Measurements from ENCODE around the gene VPS18. TPM values are rescaled to one million over a fixed set of nuclear protein-coding genes. Genes with fewer than 3 reads are reported as not detected.

Gene VPS18
- total RNA-seq, 1 donor from 2014 or later: 18.4 TPM

DNA sequence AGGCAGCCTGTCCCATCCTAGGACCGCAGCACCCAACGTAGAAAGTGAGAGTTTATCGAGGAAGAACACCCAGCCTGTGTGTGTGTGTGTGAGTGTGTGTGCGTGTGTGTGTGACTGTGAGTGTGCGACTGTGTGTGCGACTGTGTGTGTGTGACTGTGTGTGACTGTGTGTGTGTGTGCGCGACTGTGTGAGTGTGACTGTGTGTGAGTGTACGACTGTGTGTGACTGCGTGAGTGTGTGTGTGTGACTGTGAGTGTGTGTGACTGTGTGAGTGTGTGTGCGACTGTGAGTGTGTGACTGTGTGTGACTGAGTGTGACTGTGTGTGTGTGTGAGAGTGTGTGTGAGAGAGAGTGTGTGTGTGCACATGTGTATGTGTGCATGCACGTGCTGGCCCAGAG is 19.8 kb downstream of the VPS18 start:
- no peak for DNase-seq
- ATAC-seq (ENCODE audit: poor library complexity): no peak
- intact Hi-C loops (cut with DNase I): no loop called here

- intact Hi-C loops (cut with DNase I): no loop called here
- DNase-seq (no peak), ATAC-seq (ENCODE audit: poor library complexity) (no peak)
Measured at GRCh38 chr15:40914486-40914885, 20.2 kb downstream of the VPS18 start.

DNA sequence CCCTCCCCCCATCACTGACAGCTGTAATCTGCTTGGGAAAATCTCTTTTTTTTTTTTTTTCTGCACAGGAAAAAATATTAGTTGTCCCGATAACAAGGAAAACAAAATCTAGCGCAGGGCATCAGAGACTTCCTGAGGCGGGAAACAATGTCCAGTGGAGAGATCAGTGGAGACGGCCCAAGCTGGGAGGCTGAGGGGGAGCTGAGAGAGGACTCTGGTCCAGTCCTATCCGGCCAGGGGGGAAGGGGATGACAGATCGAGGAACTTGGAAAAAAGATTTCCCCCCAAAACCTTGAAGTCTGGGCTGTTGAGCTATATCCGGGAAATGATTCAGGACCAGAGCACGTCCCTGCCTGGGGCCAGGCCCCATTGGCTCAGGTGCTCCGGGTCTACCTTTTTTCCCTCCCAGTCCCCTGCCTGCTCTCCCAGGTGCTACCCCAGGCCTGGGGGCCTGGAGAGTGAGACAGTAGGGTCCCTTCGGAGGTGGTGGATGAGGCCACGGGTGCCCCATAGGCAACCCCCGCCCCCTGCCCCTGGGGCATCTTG is 20.9 kb downstream of the VPS18 start:
- ATAC-seq (ENCODE audit: poor library complexity): no peak
- no peak for DNase-seq
- intact Hi-C loops (cut with DNase I): no loop called here

- DNase-seq: no peak
- intact Hi-C loops (cut with DNase I): no loop called here
- no peak for ATAC-seq (ENCODE audit: poor library complexity)
Measured at GRCh38 chr15:40915679-40916078, 21.4 kb downstream of the VPS18 start.

- intact Hi-C loops (cut with DNase I): no loop called here
- DNase-seq (no peak), ATAC-seq (ENCODE audit: poor library complexity) (no peak)
Measured at GRCh38 chr15:40917585-40917984, 23.3 kb downstream of the VPS18 start.

GRCh38 chr15:40918146-40918798 is 24.0 kb downstream of the VPS18 start:
- intact Hi-C loops (cut with DNase I): no loop called here
- no peak for DNase-seq
- ATAC-seq (ENCODE audit: poor library complexity): no peak

GRCh38 chr15:40918799-40919392 is 24.6 kb downstream of the VPS18 start:
- DNase-seq (no peak), ATAC-seq (ENCODE audit: poor library complexity) (peak; percentile 32)
- intact Hi-C loops (cut with DNase I): no loop called here

- DNase-seq: no peak
- no peak for ATAC-seq (ENCODE audit: poor library complexity)
- intact Hi-C loops (cut with DNase I): no loop called here
Measured at GRCh38 chr15:40921949-40922607, 27.8 kb downstream of the VPS18 start.

DNA sequence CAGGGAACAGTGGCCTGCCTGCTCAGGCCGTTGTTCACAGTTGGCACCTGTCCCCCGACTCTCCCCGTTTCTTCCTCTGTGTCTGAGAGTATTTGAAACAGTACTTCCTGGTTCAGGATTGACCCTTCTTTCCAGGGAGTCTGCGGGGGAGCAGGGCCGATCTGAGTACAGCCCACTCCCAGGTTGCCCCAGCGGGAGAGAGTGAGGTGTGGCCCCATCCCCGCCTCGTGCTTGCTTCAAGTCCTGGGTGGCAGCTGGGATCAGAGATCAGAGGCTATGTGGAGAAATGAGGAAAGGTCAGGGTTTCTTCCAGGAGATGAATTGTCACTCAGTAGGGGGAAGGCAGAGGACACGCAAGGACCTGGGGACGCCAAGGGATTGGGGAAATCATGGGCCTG is 28.4 kb downstream of the VPS18 start:
- ATAC-seq (ENCODE audit: poor library complexity) (no peak), DNase-seq (no peak)
- intact Hi-C loops (cut with DNase I): no loop called here

DNA sequence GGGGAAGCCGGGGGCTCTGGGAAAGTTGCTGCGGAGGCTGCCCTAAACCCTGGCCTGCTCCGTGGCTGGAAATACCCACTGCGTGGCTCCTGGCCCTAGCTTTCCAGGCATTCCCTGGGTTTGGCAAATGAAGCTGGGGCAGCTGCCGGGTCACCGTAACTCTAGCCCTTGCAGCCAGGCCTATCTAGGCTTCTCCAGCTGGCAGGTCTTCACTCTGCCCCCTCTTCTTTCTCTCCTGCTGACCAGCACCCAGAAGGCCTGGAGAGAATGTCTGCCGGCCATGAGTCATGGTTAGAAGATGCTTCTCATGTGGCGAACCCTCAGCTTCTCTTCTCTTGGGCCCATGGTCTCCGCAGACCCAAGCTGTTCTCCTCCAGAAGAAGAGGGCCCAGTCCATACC is 29.3 kb downstream of the VPS18 start:
- ATAC-seq (ENCODE audit: poor library complexity) (no peak), DNase-seq (no peak)
- intact Hi-C loops (cut with DNase I): no loop called here

DNA sequence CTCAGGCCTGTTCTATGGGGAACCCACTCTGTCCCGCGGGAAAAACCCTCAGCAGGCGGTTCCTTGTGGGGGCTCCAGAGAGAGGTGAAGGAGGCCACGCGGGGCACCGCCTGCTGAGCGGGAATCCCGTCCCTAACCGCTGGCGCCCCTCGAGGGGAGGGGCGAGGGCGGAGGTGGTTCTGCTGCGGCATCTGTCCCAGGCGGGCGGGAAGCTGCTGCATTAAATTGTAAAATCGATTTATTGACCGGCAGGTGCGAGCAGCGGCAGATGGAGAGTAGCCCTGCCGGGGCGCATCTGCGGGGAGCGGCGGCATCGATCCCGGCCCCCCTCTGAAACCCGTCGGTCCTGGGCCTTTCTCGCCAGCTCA is 31.2 kb downstream of the VPS18 start:
- DNase-seq: no peak
- intact Hi-C loops (cut with DNase I): no loop called here
- no peak for ATAC-seq (ENCODE audit: poor library complexity)

DNA sequence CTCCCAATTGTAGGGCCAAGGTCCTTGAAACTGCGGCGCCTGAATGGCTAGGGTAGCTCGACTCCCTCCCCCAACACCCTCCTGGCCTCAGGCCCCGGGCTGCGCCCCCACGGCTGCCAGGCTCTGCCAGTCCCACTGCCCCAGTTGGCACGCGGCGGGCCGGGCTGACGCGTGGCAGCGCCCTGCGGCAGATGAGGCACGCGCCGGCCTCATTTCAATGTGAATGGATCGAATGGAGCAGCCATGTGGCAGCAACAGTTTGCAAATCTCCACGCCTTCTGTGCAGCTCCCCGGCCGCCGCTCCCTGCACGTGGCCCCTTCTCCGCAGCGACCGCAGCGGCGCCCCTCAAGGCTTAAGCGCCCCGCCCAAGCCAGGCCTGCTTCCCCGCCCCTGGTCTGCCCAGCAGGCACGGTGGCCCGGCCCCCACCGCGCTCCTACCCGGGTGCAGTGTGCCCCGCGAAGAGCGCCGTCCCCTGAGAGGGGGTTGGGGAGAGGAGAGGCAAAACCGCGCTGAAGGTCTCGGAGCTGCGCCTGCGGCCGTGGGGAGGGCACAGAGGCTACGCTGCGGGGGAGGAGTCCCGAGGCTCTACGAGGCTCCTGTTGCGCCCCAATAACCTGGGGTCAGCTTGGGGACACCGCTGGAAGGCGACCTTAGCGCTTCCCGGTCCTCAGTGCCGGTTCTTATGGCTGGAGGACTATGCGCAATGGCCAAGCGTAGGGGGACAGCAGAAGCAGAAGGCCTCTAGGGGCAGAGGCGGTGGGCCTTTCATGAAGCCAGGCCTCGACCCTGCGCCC is 31.8 kb downstream of the VPS18 start:
- no peak for ATAC-seq (ENCODE audit: poor library complexity)
- intact Hi-C loops (cut with DNase I): no loop called here
- no peak for DNase-seq

- intact Hi-C loops (cut with DNase I): no loop called here
Measured at GRCh38 chr15:40926659-40927494, 32.6 kb downstream of the VPS18 start.

DNA sequence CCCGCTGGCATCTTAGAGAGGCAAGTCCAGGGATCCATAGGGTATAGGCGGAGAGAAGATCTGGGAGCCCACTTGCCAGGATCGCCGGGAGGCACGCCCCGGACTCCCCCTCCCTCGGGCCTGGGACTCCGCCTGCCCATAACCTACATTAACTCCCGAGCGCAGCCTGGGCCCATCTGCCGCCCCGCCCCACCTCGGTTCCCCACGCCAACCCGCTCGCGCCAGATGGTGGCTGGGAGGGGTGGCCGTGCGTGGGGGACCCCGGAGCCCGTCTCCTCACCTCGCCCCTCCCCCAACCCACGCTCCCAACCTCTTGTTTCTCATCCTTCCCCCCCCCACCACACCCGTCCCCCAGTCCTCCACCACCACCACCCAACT is 33.2 kb downstream of the VPS18 start:
- peak; percentile 33 for DNase-seq
- intact Hi-C loops (cut with DNase I): no loop called here
- no peak for ATAC-seq (ENCODE audit: poor library complexity)

More at GRCh38 chr15:40926659-40927494, 32.6 kb downstream of the VPS18 start:
- no peak for ATAC-seq (ENCODE audit: poor library complexity)
- peak; percentile 36 for DNase-seq

DNA sequence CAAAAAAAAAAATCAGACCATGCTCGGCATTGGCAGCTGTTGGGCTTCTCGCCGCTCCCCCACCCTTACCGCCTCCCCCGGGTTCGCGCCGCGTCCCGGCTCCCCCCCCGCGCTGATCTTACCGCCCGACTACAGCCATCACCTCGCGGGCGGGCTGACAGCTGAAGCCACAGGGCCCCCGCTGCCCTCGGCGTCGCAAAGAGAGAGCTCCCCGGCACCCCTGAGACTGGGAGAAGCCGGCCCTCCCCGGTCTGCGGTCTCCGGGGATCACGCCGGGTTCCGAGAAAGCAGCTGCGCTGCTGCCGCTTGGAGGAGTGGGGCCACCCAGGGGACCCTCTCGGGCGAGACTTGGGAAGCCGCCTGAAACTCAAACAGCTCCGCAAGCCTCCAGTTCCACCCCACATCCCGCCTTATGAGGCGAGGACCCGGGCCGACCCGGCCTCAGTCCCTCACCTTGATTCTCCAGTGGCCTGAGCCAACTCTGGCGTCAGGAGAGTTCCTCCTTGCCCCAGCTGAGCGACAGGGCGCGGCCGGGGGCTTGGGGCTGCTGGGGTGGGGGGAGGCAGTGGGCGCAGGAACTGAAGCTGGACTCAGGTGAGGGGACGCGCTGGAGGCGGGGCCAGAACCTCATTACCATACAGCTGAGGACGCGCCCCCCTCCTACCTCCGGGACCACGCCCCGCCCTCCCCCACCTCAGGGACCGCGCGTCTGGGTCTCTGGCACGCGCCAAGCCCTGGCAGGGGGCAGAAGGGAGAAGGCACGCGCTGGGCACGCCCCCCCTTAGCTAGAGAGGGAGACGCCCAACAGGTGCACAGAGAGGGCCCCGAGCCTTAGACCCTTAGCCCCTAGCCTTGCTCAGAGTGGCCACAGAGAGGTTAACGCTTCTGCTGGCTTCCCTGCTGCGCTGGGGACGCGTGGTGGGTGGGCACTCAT is 33.9 kb downstream of the VPS18 start:
- DNase-seq (peak; percentile 46), ATAC-seq (ENCODE audit: poor library complexity) (no peak)
- intact Hi-C loops (cut with DNase I): no loop called here

GRCh38 chr15:40928821-40929659 is 34.8 kb downstream of the VPS18 start, which contains the start of gene DLL4:
Gene DLL4 (plus strand): TSS chr15:40929340. CDS start chr15:40929669, 329 bp downstream.
- ATAC-seq (ENCODE audit: poor library complexity) (peak; percentile 60), DNase-seq (peak; percentile 73)
- intact Hi-C loops (cut with DNase I): no loop called here
